A673 (cell line): Measurements from ENCODE around the gene SLC66A1. TPM values are rescaled to one million over a fixed set of nuclear protein-coding genes. Genes with fewer than 3 reads are reported as not detected.

ENCODE experiments used
- BruUV-seq: library from RNA; stranded (reverse); fragments of 400-500 nt; replicated peaks from 2 replicates; lab custom pipeline; 2021; lab: Mats Ljungman, UMichigan
- CTCF ChIA-PET: fragments of 300-600 bp; sonication (Branson Sonifier 250); formaldehyde crosslinking; loops from one replicate; lab custom pipeline; 2022; ENCODE audit warnings: antibody characterized with exemption; lab: Charles Lee
- POLR2A ChIA-PET: fragments of 300-600 bp; sonication (Branson Sonifier 250); formaldehyde crosslinking; loops from one replicate; lab custom pipeline; 2022; ENCODE audit warnings: antibody characterized with exemption; ENCODE audit not compliant: low non-redundant PET; lab: Charles Lee
- DNase-seq: peaks from one replicate; pipeline ENCODE4 v3.0.0-alpha.2; 2015; ENCODE audit warnings: low spot score
- H3K27ac ChIP-seq: fragments of 200-600 bp; sonication (generic); 2 replicates; pipeline ENCODE4 v1.5.1; 2016; ENCODE audit warnings: mixed run types, low read depth, mild to moderate bottlenecking, mixed read lengths, antibody characterized with exemption, low read length; ENCODE audit not compliant: poor library complexity, severe bottlenecking
- H3K27me3 ChIP-seq: fragments of 200-600 bp; sonication (generic); replicated peaks from 2 replicates; pipeline ENCODE4 v1.6.1; 2017; ENCODE audit warnings: mixed run types, low read depth, mild to moderate bottlenecking, mixed read lengths, antibody characterized with exemption, low read length; ENCODE audit not compliant: insufficient read depth, poor library complexity
- H3K36me3 ChIP-seq: fragments of 200-600 bp; sonication (generic); 2 replicates; pipeline ENCODE4 v1.6.1; 2016; ENCODE audit warnings: mixed run types, mild to moderate bottlenecking, mixed read lengths, antibody characterized with exemption, low read length; ENCODE audit not compliant: insufficient read depth, poor library complexity, severe bottlenecking
- H3K4me1 ChIP-seq: fragments of 200-600 bp; sonication (generic); 2 replicates; pipeline ENCODE4 v1.6.1; 2017; ENCODE audit warnings: mixed run types, mild to moderate bottlenecking, mixed read lengths, antibody characterized with exemption, low read length; ENCODE audit not compliant: insufficient read depth, poor library complexity, severe bottlenecking
- H3K4me3 ChIP-seq: fragments of 200-600 bp; sonication (generic); 2 replicates; pipeline ENCODE4 v1.5.1; 2016; ENCODE audit warnings: low read depth, mixed run types, mild to moderate bottlenecking, mixed read lengths, low read length; ENCODE audit not compliant: poor library complexity, severe bottlenecking
- H3K9me3 ChIP-seq: fragments of 200-600 bp; sonication (generic); 2 replicates; pipeline ENCODE4 v1.6.1; 2016; ENCODE audit warnings: mixed run types, low read depth, mild to moderate bottlenecking, mixed read lengths, antibody characterized with exemption, low read length; ENCODE audit not compliant: poor library complexity, severe bottlenecking
- EZH2 ChIP-seq: fragments of 200-600 bp; sonication (generic); IDR thresholded peaks from 2 replicates; pipeline ENCODE4 v1.6.1; 2017; ENCODE audit warnings: borderline replicate concordance, low read depth, mild to moderate bottlenecking, mixed read lengths, antibody characterized with exemption, low read length; ENCODE audit not compliant: poor library complexity, severe bottlenecking
- intact Hi-C: fragments of 100-400 bp; cut with micrococcal nuclease; formaldehyde crosslinking; loops from one replicate; pipeline ENCODE4 v1.10.0; 2022; ENCODE audit not compliant: unreplicated experiment
- total RNA-seq: library from RNA; stranded (reverse); gene quantifications from 2 replicates; pipeline ENCODE4 v1.2.3, GENCODE V29; 2021
- TF ChIP-seq, protein P1 (sequence below): fragments of 300-800, 200-600 bp; sonication (generic); conservative IDR thresholded peaks from 2 replicates; pipeline ENCODE4 v1.5.1; 2017; ENCODE audit warnings: low read depth, mild to moderate bottlenecking, antibody characterized with exemption, low read length, moderate library complexity, mixed read lengths

The SLC66A1 gene
- total RNA-seq, 1 experiment from 2014 or later, result 18.3 TPM

DNA sequence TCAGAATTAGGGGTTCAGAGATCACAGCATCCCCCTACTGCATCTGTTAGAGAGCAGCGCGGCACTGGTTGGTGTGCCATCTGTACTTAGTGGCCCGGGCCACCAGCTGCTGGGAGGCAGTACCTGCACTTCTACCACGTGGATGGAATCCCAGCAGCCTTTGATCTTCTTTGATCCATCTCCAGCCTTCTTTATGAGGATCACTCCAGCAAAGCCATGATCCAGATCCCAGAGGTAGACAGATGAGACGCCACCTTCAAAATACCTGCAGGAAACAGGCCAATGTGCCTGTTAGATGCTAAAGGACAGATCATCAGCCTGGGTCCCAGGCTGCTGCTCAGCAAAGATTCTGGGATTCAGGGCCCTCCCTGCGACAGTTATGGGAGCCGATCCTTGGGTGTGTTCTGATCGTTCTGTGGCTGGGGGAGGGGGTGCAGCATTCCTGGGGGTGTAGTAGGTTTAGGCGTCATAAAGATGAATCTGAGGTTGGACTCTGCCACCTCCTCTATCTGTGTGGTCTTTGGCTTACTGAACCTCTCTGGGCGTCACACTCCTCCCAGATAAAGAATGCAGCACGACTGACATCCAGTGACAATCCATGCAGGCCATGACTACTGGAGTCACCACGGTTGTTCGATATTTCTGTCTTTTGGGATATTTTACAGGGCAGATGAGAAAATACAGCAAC is 45.3 kb downstream of the SLC66A1 start:
- no peaks in the 10 kb centered on the region for H3K9me3 ChIP-seq
- DNase-seq, result no peak
- no peak overlapping the region for H3K27ac ChIP-seq
- TF ChIP-seq, protein P1, sequence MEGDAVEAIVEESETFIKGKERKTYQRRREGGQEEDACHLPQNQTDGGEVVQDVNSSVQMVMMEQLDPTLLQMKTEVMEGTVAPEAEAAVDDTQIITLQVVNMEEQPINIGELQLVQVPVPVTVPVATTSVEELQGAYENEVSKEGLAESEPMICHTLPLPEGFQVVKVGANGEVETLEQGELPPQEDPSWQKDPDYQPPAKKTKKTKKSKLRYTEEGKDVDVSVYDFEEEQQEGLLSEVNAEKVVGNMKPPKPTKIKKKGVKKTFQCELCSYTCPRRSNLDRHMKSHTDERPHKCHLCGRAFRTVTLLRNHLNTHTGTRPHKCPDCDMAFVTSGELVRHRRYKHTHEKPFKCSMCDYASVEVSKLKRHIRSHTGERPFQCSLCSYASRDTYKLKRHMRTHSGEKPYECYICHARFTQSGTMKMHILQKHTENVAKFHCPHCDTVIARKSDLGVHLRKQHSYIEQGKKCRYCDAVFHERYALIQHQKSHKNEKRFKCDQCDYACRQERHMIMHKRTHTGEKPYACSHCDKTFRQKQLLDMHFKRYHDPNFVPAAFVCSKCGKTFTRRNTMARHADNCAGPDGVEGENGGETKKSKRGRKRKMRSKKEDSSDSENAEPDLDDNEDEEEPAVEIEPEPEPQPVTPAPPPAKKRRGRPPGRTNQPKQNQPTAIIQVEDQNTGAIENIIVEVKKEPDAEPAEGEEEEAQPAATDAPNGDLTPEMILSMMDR, result no peak
- TF ChIP-seq EZH2, result no peak
- no peaks in the 10 kb centered on the region for H3K4me1 ChIP-seq
- H3K36me3 ChIP-seq, result peaks cover 13% of the 10 kb centered on the region
- no TSS peak for BruUV-seq
- CTCF ChIA-PET, result no interaction called here
- POLR2A ChIA-PET, result no interaction called here
- no peak overlapping the region for H3K4me3 ChIP-seq
- intact Hi-C loops, result no loop called here
- no peaks in the 10 kb centered on the region for H3K27me3 ChIP-seq

DNA sequence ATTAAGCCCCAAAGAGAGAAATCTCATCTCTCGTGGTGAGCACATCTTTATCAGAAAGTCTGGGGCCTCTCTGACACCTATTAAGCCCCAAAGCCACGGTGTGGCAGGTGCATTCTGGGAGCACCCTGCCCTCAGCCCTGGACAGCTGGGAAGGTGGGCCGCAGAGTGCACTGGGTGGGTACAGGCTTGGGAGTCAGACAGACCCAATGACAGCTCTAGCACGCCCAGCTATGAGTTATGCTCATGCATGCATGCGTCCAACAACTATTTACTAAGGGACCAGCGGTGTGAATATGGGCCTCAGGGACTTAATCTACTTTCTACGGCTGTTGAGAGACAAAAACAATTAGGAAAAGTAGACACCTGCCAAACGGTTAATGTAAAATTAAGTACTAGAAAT is 46.6 kb downstream of the SLC66A1 start:
- Histone ChIP-seq H3K4me3 (no peak overlapping the region), H3K27ac (no peak overlapping the region), H3K27me3 (no peaks in the 10 kb centered on the region), H3K36me3 (peaks cover 13% of the 10 kb centered on the region), H3K9me3 (no peaks in the 10 kb centered on the region), H3K4me1 (no peaks in the 10 kb centered on the region)
- TF ChIP-seq EZH2, result no peak
- TF ChIP-seq, protein P1, result no peak
- intact Hi-C loops, result no loop called here
- POLR2A ChIA-PET, result no interaction called here
- CTCF ChIA-PET, result no interaction called here
- DNase-seq, result no peak
- no TSS peak for BruUV-seq

DNA sequence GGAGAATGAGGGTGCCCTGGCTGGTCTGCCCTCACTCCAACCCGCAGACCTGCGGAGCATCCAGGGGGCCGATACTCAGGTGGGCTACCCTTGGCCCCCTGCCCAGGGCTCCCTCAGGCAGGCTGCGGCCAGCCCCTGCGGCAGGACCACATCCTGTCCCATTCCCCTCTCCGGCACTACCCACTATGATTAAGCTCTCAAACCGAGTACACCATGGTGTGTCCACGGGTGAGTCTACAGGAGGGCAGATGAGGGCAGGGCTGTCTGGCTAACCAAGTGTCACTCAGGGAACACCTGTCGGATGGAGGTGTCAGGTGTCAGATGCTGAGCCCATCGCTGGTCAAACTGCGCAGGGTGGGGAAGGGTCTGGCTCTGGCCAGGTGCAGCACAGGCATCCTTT is 47.2 kb downstream of the SLC66A1 start:
- no TSS peak for BruUV-seq
- CTCF ChIA-PET, result no interaction called here
- DNase-seq, result no peak
- Histone ChIP-seq H3K4me3 (no peak overlapping the region), H3K27me3 (no peaks in the 10 kb centered on the region), H3K9me3 (no peaks in the 10 kb centered on the region), H3K36me3 (peaks cover 13% of the 10 kb centered on the region), H3K27ac (no peak overlapping the region), H3K4me1 (no peaks in the 10 kb centered on the region)
- POLR2A ChIA-PET, result no interaction called here
- TF ChIP-seq, protein P1, result no peak
- intact Hi-C loops, result no loop called here
